MCF 10A (cell line): ENCODE results near the gene LAMTOR1. TPM values are rescaled to one million over a fixed set of nuclear protein-coding genes. Genes with fewer than 3 reads are reported as not detected.

Experiments
- Bru-seq: library from RNA; stranded (reverse); fragments of 400-500 nt; gene quantifications from one replicate; lab custom pipeline; 2021; lab: Mats Ljungman, UMichigan
- BruChase-seq, 2 experiments: library from RNA; stranded (reverse); fragments of 400-500 nt; gene quantifications; one replicate each; lab custom pipeline; 2021; lab: Mats Ljungman, UMichigan
- BruUV-seq: library from RNA; stranded (reverse); fragments of 400-500 nt; replicated peaks from 2 replicates; lab custom pipeline; 2021; lab: Mats Ljungman, UMichigan
- CTCF ChIA-PET: fragments of 300-600 bp; sonication (Branson Sonifier 250); formaldehyde crosslinking; extraction: SDS; loops from one replicate; lab custom pipeline; 2021; ENCODE audit warnings: antibody characterized with exemption, inconsistent platforms; lab: Yijun Ruan, JAX
- POLR2A ChIA-PET: fragments of 300-600, 350-650 bp; sonication (Branson Sonifier 250); formaldehyde crosslinking; extraction: SDS; loops from one replicate; lab custom pipeline; 2020; ENCODE audit warnings: antibody characterized with exemption, inconsistent platforms; lab: Yijun Ruan, JAX
- DNase-seq: peaks from one replicate; pipeline ENCODE4 v3.0.0-alpha.2; 2018; ENCODE audit not compliant: unreplicated experiment
- H3K27ac Mint-ChIP-seq: one replicate; pipeline ENCODE4 v1.8.0; 2022; ENCODE audit warnings: mild to moderate bottlenecking, low read depth, mixed read lengths; ENCODE audit not compliant: unreplicated experiment
- H3K27me3 Mint-ChIP-seq: one replicate; pipeline ENCODE4 v1.8.0; 2022; ENCODE audit warnings: mixed read lengths; ENCODE audit not compliant: insufficient read depth, unreplicated experiment
- H3K36me3 Mint-ChIP-seq: one replicate; pipeline ENCODE4 v1.8.0; 2022; ENCODE audit warnings: mild to moderate bottlenecking, moderate library complexity, mixed read lengths; ENCODE audit not compliant: insufficient read depth, unreplicated experiment
- H3K4me1 Mint-ChIP-seq: one replicate; pipeline ENCODE4 v1.8.0; 2022; ENCODE audit warnings: mixed read lengths; ENCODE audit not compliant: insufficient read depth, unreplicated experiment
- H3K4me3 Mint-ChIP-seq: one replicate; pipeline ENCODE4 v1.8.0; 2022; ENCODE audit warnings: mild to moderate bottlenecking, moderate library complexity, mixed read lengths; ENCODE audit not compliant: unreplicated experiment
- H3K9me3 Mint-ChIP-seq: one replicate; pipeline ENCODE4 v1.8.0; 2022; ENCODE audit warnings: mixed read lengths; ENCODE audit not compliant: unreplicated experiment
- CTCF ChIP-seq: fragments of 200-600 bp; IDR thresholded peaks from one replicate; pipeline ENCODE4 v1.8.0; 2022; ENCODE audit warnings: antibody characterized with exemption, mild to moderate bottlenecking; ENCODE audit not compliant: unreplicated experiment
- intact Hi-C: fragments of 100-400 bp; cut with micrococcal nuclease; formaldehyde crosslinking; loops from 2 replicates; pipeline ENCODE4 v1.14.1; 2022
- long read RNA-seq: library from polyadenylated mRNA; stranded (forward); transcript quantifications from one replicate; pipeline ENCODE4 v2.0.0, GENCODE V29; 2022
- total RNA-seq: library from RNA; stranded (reverse); gene quantifications from 2 replicates; pipeline ENCODE4 v1.2.3, GENCODE V29; 2022

LAMTOR1 gene
- 76.9 and 82.4 TPM in 2 replicates for total RNA-seq
- Bru-seq, nascent RNA, result percentile 85 among the genes with signal in this experiment
- percentile 89 among the genes with signal in this experiment for BruChase-seq, experiment 1, labeled RNA remaining after a 6-hour chase
- percentile 92 among the genes with signal in this experiment for BruChase-seq, experiment 2, labeled RNA remaining after a 2-hour chase
- long read RNA-seq, transcript LAMTOR1-201 (5 exons, 1,179 nt), result major isoform, 131 of 232 reads
- long read RNA-seq, partial matches to known transcripts, result 88 of 232 reads
- long read RNA-seq, other reads (novel, unspliced or antisense), result 8 of 232 reads

GRCh38 chr11:72102946-72103753, at the start of gene LAMTOR1:
Gene LAMTOR1, minus strand, starts transcription at chr11:72103297. Its CDS starts 73 bp downstream, at chr11:72103224.
- POLR2A ChIA-PET, result interaction anchor here (0.6 to 6.7 kb wide), 19 partner anchors 9 to 307 kb away, joined by 3 to 73 read pairs (median 9); partner anchors contain the start of gene ANAPC15
- peak within 1 kb of the TSS; percentile 100 for H3K27ac Mint-ChIP-seq
- no peaks in the 10 kb centered on the region for H3K9me3 Mint-ChIP-seq
- BruUV-seq, result TSS peak; percentile 57
- peak within 1 kb of the TSS; percentile 100 for H3K4me3 Mint-ChIP-seq
- CTCF ChIA-PET, result interaction anchor here (0.8 to 6.3 kb wide), 8 partner anchors 8 to 343 kb away, joined by 3 to 47 read pairs (median 6); no protein-coding TSS in a partner anchor
- intact Hi-C loops, result loop anchor here (1.0 to 2.0 kb wide), 2 partner anchors 41 to 122 kb away; partner anchors contain the start of gene INPPL1
- TF ChIP-seq CTCF, result peak; percentile 29
- peaks cover 50% of the 10 kb centered on the region for H3K36me3 Mint-ChIP-seq
- DNase-seq, result peak; percentile 98
- H3K27me3 Mint-ChIP-seq, result no peaks in the 10 kb centered on the region
- peaks cover 43% of the 10 kb centered on the region for H3K4me1 Mint-ChIP-seq

GRCh38 chr11:72150882-72151281, 47.8 kb upstream of the LAMTOR1 start:
- H3K4me3 Mint-ChIP-seq, result no peak overlapping the region
- intact Hi-C loops, result no loop called here
- DNase-seq, result no peak
- CTCF ChIA-PET, result interaction anchor here (0.7 kb wide), 1 partner anchor 280 kb away, joined by 5 read pairs; no protein-coding TSS in a partner anchor
- no peaks in the 10 kb centered on the region for H3K27me3 Mint-ChIP-seq
- POLR2A ChIA-PET, result interaction anchor here (0.7 to 1.3 kb wide), 3 partner anchors 8 to 92 kb away, joined by 3 read pairs; no protein-coding TSS in a partner anchor
- H3K9me3 Mint-ChIP-seq, result no peaks in the 10 kb centered on the region
- no peaks in the 10 kb centered on the region for H3K4me1 Mint-ChIP-seq
- H3K27ac Mint-ChIP-seq, result no peak overlapping the region
- H3K36me3 Mint-ChIP-seq, result no peaks in the 10 kb centered on the region
- TF ChIP-seq CTCF, result no peak
- no TSS peak for BruUV-seq

- ChIA-PET CTCF (interaction anchor here (1.2 to 5.5 kb wide), 5 partner anchors 10 to 56 kb away, joined by 3 to 111 read pairs (median 7); partner anchors contain the start of gene ANAPC15), POLR2A (interaction anchor here (0.8 to 6.7 kb wide), 5 partner anchors 10 to 106 kb away, joined by 3 to 54 read pairs (median 6); partner anchors contain the start of gene ANAPC15)
- Mint-ChIP-seq H3K27me3 (no peaks in the 10 kb centered on the region), H3K36me3 (no peaks in the 10 kb centered on the region), H3K4me3 (no peak overlapping the region), H3K9me3 (no peaks in the 10 kb centered on the region), H3K27ac (no peak overlapping the region), H3K4me1 (peaks cover 12% of the 10 kb centered on the region)
- intact Hi-C loops, result no loop called here
- no TSS peak for BruUV-seq
- DNase-seq, result no peak
- no peak for TF ChIP-seq CTCF
Observed at GRCh38 chr11:72146625-72147024, 43.5 kb upstream of the LAMTOR1 start.
